DMS153 treated with DMSO at 0.1 percent for 48 hours (cell line): ENCODE data around the gene AFG1L.
"Not testable (repeated sequence)": the region's sequence is repeated elsewhere in the genome, so short reads cannot be mapped to it uniquely, and the experiment has no call there.

Experiments used
- DNase-seq: peaks from one replicate; lab custom pipeline; 2025; ENCODE audit not compliant: unreplicated experiment; lab: John Stamatoyannopoulos, UW

Gene AFG1L

GRCh38 chr6:108287373-108287772 is 7.5 kb upstream of the AFG1L start:
- no peak for DNase-seq

GRCh38 chr6:108288742-108289141 is 6.1 kb upstream of the AFG1L start:
- DNase-seq: no peak

- DNase-seq: no peak
Observed at GRCh38 chr6:108291091-108291490, 3.8 kb upstream of the AFG1L start.

- DNase-seq: not testable (repeated sequence)
Observed at GRCh38 chr6:108292561-108292960, 2.3 kb upstream of the AFG1L start.

GRCh38 chr6:108293527-108294296 is 1.1 kb upstream of the AFG1L start:
- no peak for DNase-seq

- no peak for DNase-seq
Observed at GRCh38 chr6:108294297-108294726, 542 bp upstream of the AFG1L start.

- DNase-seq: no peak
Observed at GRCh38 chr6:108295676-108296075, 822 bp downstream of the AFG1L start.

- DNase-seq: no peak
Observed at GRCh38 chr6:108302386-108302785, 7.5 kb downstream of the AFG1L start.

- DNase-seq: no peak
Observed at GRCh38 chr6:108304646-108305045, 9.8 kb downstream of the AFG1L start.

GRCh38 chr6:108308641-108309040 is 13.8 kb downstream of the AFG1L start:
- not testable (repeated sequence) for DNase-seq

- no peak for DNase-seq
Observed at GRCh38 chr6:108309844-108310243, 15.0 kb downstream of the AFG1L start.

GRCh38 chr6:108312605-108313004 is 17.8 kb downstream of the AFG1L start:
- no peak for DNase-seq

GRCh38 chr6:108321253-108321747 is 26.4 kb downstream of the AFG1L start:
- DNase-seq: no peak

GRCh38 chr6:108322728-108323127 is 27.9 kb downstream of the AFG1L start:
- DNase-seq: no peak

GRCh38 chr6:108323710-108324466 is 29.0 kb downstream of the AFG1L start:
- DNase-seq: no peak

- not testable (repeated sequence) for DNase-seq
Observed at GRCh38 chr6:108330221-108330785, 35.4 kb downstream of the AFG1L start.

- no peak for DNase-seq
Observed at GRCh38 chr6:108330806-108331205, 36.0 kb downstream of the AFG1L start.

- no peak for DNase-seq
Observed at GRCh38 chr6:108331982-108332381, 37.1 kb downstream of the AFG1L start.

GRCh38 chr6:108336971-108337370 is 42.1 kb downstream of the AFG1L start:
- no peak for DNase-seq

- DNase-seq: no peak
Observed at GRCh38 chr6:108337721-108338120, 42.9 kb downstream of the AFG1L start.

GRCh38 chr6:108341372-108341771 is 46.5 kb downstream of the AFG1L start:
- no peak for DNase-seq

- no peak for DNase-seq
Observed at GRCh38 chr6:108343894-108344293, 49.0 kb downstream of the AFG1L start.
